ENCODE data around the gene PIK3C2B.

PIK3C2B gene

GRCh38 chr1:204459706-204460105 is 34.9 kb downstream of the PIK3C2B start:
- no peak overlapping the region for H3K4me3 ChIP-seq (replicated peaks in 1 of 2; ENCODE audit: low read depth in 2 of 2, low read length in 2 of 2)
- TF ChIP-seq, protein P1, sequence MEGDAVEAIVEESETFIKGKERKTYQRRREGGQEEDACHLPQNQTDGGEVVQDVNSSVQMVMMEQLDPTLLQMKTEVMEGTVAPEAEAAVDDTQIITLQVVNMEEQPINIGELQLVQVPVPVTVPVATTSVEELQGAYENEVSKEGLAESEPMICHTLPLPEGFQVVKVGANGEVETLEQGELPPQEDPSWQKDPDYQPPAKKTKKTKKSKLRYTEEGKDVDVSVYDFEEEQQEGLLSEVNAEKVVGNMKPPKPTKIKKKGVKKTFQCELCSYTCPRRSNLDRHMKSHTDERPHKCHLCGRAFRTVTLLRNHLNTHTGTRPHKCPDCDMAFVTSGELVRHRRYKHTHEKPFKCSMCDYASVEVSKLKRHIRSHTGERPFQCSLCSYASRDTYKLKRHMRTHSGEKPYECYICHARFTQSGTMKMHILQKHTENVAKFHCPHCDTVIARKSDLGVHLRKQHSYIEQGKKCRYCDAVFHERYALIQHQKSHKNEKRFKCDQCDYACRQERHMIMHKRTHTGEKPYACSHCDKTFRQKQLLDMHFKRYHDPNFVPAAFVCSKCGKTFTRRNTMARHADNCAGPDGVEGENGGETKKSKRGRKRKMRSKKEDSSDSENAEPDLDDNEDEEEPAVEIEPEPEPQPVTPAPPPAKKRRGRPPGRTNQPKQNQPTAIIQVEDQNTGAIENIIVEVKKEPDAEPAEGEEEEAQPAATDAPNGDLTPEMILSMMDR (IDR thresholded peaks at IDR 0.05; ENCODE audit: low read depth, low read length): no peak
- no peak for DNase-seq (ENCODE audit: low read depth in 2 of 2)

GRCh38 chr1:204457666-204458065 is 36.9 kb downstream of the PIK3C2B start:
- TF ChIP-seq, protein P1 (IDR thresholded peaks at IDR 0.05; ENCODE audit: low read depth, low read length): no peak
- no peak for DNase-seq (ENCODE audit: low read depth in 2 of 2)
- no peak overlapping the region for H3K4me3 ChIP-seq (replicated peaks in 1 of 2; ENCODE audit: low read depth in 2 of 2, low read length in 2 of 2)

DNA sequence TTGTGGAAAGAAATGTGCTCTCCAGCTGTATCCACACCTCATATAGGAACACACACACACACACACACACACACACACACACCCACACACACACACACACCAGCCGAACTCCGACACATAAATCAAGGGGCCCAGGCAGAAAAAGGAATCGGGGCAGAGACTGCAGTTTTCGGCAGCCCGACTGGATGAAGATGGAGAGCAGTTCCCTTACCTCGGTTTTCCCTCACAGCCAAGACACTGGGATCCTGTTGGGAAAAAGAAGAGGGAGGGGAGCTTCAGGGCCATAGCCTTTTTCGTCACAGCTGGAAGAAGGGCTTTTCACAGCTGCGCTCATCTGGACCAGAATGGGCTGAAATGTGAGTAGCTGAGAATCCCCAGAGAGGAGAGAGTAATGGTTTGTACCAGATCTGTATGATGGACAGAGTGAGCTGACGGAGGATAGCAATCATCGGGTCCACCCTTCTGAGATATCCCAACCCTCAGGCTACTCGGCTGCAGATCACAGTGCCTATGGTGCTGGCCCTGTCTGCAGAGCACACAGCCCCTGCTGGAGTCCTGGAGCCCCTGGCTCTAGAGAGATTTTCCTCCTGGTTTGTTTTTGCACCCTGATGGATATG is 37.7 kb downstream of the PIK3C2B start:
- TF ChIP-seq, protein P1 (IDR thresholded peaks at IDR 0.05; ENCODE audit: low read depth, low read length): no peak
- DNase-seq (ENCODE audit: low read depth in 2 of 2): no peak
- no peak overlapping the region for H3K4me3 ChIP-seq (replicated peaks in 1 of 2; ENCODE audit: low read depth in 2 of 2, low read length in 2 of 2)

GRCh38 chr1:204455831-204456145 is 38.8 kb downstream of the PIK3C2B start:
- DNase-seq (ENCODE audit: low read depth in 2 of 2): no peak
- no peak overlapping the region for H3K4me3 ChIP-seq (replicated peaks in 1 of 2; ENCODE audit: low read depth in 2 of 2, low read length in 2 of 2)
- TF ChIP-seq, protein P1 (IDR thresholded peaks at IDR 0.05; ENCODE audit: low read depth, low read length): no peak

DNA sequence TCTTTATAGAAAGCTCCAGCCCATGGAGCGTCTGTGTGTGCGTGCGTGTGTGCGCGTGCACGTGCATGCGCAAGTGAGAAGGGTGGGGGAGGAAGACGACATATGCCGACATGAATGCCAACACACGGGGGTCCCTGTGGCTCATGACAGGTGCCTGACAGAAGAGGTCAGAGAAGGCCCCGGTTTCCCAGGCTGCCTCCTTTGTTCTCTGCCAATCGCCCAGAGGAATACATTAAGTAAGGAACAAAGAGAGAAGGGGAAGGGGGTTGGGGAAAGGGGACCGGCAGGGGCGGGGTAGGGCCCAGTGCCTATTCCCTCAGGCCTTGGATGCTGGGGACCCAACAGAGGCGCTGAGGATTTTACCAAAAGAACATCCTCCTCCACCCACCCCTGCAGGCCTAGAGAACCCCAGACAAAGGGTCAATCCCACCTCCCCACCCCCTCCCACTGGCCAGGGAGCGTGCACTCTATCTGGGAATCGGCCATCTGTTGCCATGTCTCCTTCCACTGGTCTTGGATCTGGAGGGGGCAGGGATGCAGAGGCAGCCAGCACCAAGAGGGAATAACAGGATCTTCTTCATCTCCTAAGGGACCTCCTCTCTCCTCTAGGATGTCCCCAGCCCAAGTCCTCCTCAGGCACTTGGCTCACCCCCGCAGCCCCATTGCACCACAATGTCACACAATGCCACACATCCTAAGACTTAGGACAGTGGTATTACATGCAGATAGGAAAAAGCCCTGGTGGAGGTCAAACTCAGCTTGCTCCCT is 39.4 kb downstream of the PIK3C2B start:
- TF ChIP-seq, protein P1 (IDR thresholded peaks at IDR 0.05; ENCODE audit: low read depth, low read length): no peak
- no peak for DNase-seq (ENCODE audit: low read depth in 2 of 2)
- H3K4me3 ChIP-seq (replicated peaks in 1 of 2; ENCODE audit: low read depth in 2 of 2, low read length in 2 of 2): no peak overlapping the region

GRCh38 chr1:204454476-204454875 is 40.1 kb downstream of the PIK3C2B start:
- H3K4me3 ChIP-seq (replicated peaks in 1 of 2; ENCODE audit: low read depth in 2 of 2, low read length in 2 of 2): no peak overlapping the region
- TF ChIP-seq, protein P1 (IDR thresholded peaks at IDR 0.05; ENCODE audit: low read depth, low read length): no peak
- no peak for DNase-seq (ENCODE audit: low read depth in 2 of 2)
